K562 (cell line): Measurements from ENCODE around the gene TDO2. TPM values are rescaled to one million over a fixed set of nuclear protein-coding genes. Genes with fewer than 3 reads are reported as not detected.
"Not testable (repeated sequence)": the region's sequence is repeated elsewhere in the genome, so short reads cannot be mapped to it uniquely, and the experiment has no call there.

Experiments used
- ATAC-seq: fragments of 200-7000 bp; cut with Tn5 transposase; 3 replicates; pipeline ENCODE4 v1.9.1; 2020; ENCODE audit warnings: moderate library complexity
- BruUV-seq: library from RNA; stranded (reverse); fragments of 400-500 nt; replicated peaks from 2 replicates; lab custom pipeline; 2021; lab: Mats Ljungman, UMichigan
- CTCF ChIA-PET: fragments of 300-600 bp; formaldehyde crosslinking; extraction: SDS; loops from one replicate; lab custom pipeline; 2021; ENCODE audit warnings: low intra/inter-chr PET ratio; lab: Yijun Ruan, JAX
- POLR2A ChIA-PET: fragments of 300-600, 350-650 bp; sonication (Branson Sonifier 250); formaldehyde crosslinking; extraction: SDS; loops from one replicate; lab custom pipeline; 2021; ENCODE audit warnings: antibody characterized with exemption, inconsistent platforms; lab: Yijun Ruan, JAX
- DNase-seq, 4 experiments: peaks; one replicate each; pipeline versions ENCODE4 v3.0.0 to v3.0.0-alpha.2; 2011 to 2018; ENCODE audit warnings: low spot score in 3 of 4, mixed read lengths in 3 of 4; ENCODE audit errors: extremely low read depth in 1 of 4
- FAIRE-seq: peaks from 2 replicates; lab custom pipeline; 2011; peaks lifted over from hg19 to GRCh38; lab: Jason Lieb, UNC
- H2AFZ ChIP-seq: 2 replicates; pipeline ENCODE4 v1.6.0; 2011; ENCODE audit warnings: low read depth, low read length, control low read depth, inconsistent platforms
- H3K27ac ChIP-seq: fragments of 200-600 bp; 3 replicates; pipeline ENCODE4 v1.8.0; 2011; ENCODE audit warnings: low read depth, mild to moderate bottlenecking, control low read depth, inconsistent platforms, low read length, moderate library complexity, mixed read lengths; ENCODE audit errors: extremely low read depth
- H3K27me3 ChIP-seq, 2 experiments: fragments of 300-600 bp in 1 of 2; 2 replicates in 1 of 2; 3 replicates in 1 of 2; pipeline versions ENCODE4 v1.6.0 to v1.8.0; 2011; ENCODE audit warnings: inconsistent platforms in 2 of 2, low read length in 2 of 2, mild to moderate bottlenecking in 1 of 2, mixed read lengths in 1 of 2, moderate library complexity in 1 of 2; ENCODE audit not compliant: control insufficient read depth in 2 of 2, insufficient read depth in 2 of 2
- H3K36me3 ChIP-seq: fragments of 300-600 bp; 3 replicates; pipeline ENCODE4 v1.8.0; 2011; ENCODE audit warnings: mild to moderate bottlenecking, low read length, inconsistent platforms; ENCODE audit not compliant: control insufficient read depth, insufficient read depth
- H3K4me1 ChIP-seq, 2 experiments: fragments of 200-600 bp in 1 of 2; replicated peaks in 1 of 2; 2 replicates in 1 of 2; 3 replicates in 1 of 2; pipeline versions ENCODE4 v1.5.1 to v1.8.0; 2011; ENCODE audit warnings: inconsistent platforms in 2 of 2, low read length in 2 of 2, mild to moderate bottlenecking in 1 of 2, mixed read lengths in 1 of 2, moderate library complexity in 1 of 2; ENCODE audit not compliant: control insufficient read depth in 2 of 2, insufficient read depth in 2 of 2
- H3K4me2 ChIP-seq: 2 replicates; pipeline ENCODE4 v1.6.1; 2011; ENCODE audit warnings: low read length, control low read depth, inconsistent platforms, mixed read lengths; ENCODE audit not compliant: insufficient read depth
- H3K4me3 ChIP-seq: fragments of 200-600 bp; sonication (generic), shearing (Covaris generic); 2 replicates; pipeline ENCODE4 v1.5.1; 2016; ENCODE audit warnings: control low read depth, inconsistent platforms
- H3K79me2 ChIP-seq: fragments of 200-600 bp; 3 replicates; pipeline ENCODE4 v1.8.0; 2011; ENCODE audit warnings: low read length, inconsistent platforms; ENCODE audit not compliant: control insufficient read depth, insufficient read depth
- H3K9ac ChIP-seq, 2 experiments: 2 replicates each; pipeline versions ENCODE4 v1.6.0 to v1.6.1; 2011; ENCODE audit warnings: low read depth in 2 of 2, low read length in 2 of 2, control low read depth in 1 of 2, inconsistent platforms in 1 of 2, mild to moderate bottlenecking in 1 of 2, mixed read lengths in 1 of 2; ENCODE audit not compliant: insufficient read depth in 1 of 2
- H3K9me1 ChIP-seq: one replicate; pipeline ENCODE4 v1.6.0; 2011; ENCODE audit warnings: inconsistent platforms, mild to moderate bottlenecking, low read length, moderate library complexity; ENCODE audit not compliant: control insufficient read depth, insufficient read depth
- H3K9me3 ChIP-seq: replicated peaks from 2 replicates; pipeline ENCODE4 v1.5.1; 2011; ENCODE audit warnings: low read depth, low read length, inconsistent platforms; ENCODE audit not compliant: control insufficient read depth, insufficient read depth
- H4K20me1 ChIP-seq: replicated peaks from 2 replicates; pipeline ENCODE4 v1.6.1; 2011; ENCODE audit warnings: low read length, inconsistent platforms, mixed read lengths; ENCODE audit not compliant: control insufficient read depth, insufficient read depth
- FUS ChIP-seq: fragments of 200-400 bp; formaldehyde crosslinking; optimal IDR thresholded peaks from 2 replicates; pipeline ENCODE3; 2017; ENCODE audit warnings: low read depth, low read length
- HNRNPLL ChIP-seq: fragments of 200-400 bp; formaldehyde crosslinking; IDR thresholded peaks from 2 replicates; pipeline ENCODE4 v1.6.1; 2017; ENCODE audit warnings: low read length, low read depth, mild to moderate bottlenecking; ENCODE audit not compliant: poor library complexity, severe bottlenecking
- KLF1 ChIP-seq: fragments of 450-650 bp; IDR thresholded peaks from 2 replicates; pipeline ENCODE4 v1.6.1; 2016; ENCODE audit warnings: missing genetic modification characterization, missing compliant biosample characterization
- MAX ChIP-seq: sonication (generic); formaldehyde crosslinking; IDR thresholded peaks from 2 replicates; pipeline ENCODE4 v1.9.0; 2022; ENCODE audit warnings: mild to moderate bottlenecking, missing genetic modification reagents
- SRSF7 ChIP-seq: fragments of 200-400 bp; formaldehyde crosslinking; optimal IDR thresholded peaks from 2 replicates; pipeline ENCODE3; 2017; ENCODE audit warnings: mild to moderate bottlenecking, low read depth, low read length
- YY1 ChIP-seq, 3 experiments: IDR thresholded peaks; 2 replicates each; pipeline ENCODE4 v1.6.1; 2011; ENCODE audit warnings: low read length in 2 of 3, mild to moderate bottlenecking in 2 of 3, moderate library complexity in 2 of 3, borderline replicate concordance in 1 of 3, control low read depth in 1 of 3, low read depth in 1 of 3; ENCODE audit not compliant: insufficient read depth in 3 of 3, insufficient replicate concordance in 2 of 3, control insufficient read depth in 1 of 3, insufficient read length in 1 of 3; ENCODE audit errors: extremely low read depth in 1 of 3
- ZFP91 ChIP-seq: sonication (generic); formaldehyde crosslinking; IDR thresholded peaks from 2 replicates; pipeline ENCODE4 v1.8.0; 2022; ENCODE audit warnings: mild to moderate bottlenecking, missing genetic modification reagents
- ZNF41 ChIP-seq: fragments of 250-450 bp; sonication (Bioruptor Pico); conservative IDR thresholded peaks from 2 replicates; pipeline ENCODE4 v1.4.0; 2020; ENCODE audit warnings: mild to moderate bottlenecking
- WGBS: fragments of 100-300 bp; shearing (Covaris generic); methylation state at CpG from one replicate; pipeline ENCODE4 v1.1.6; 2016; ENCODE audit warnings: low coverage, mixed read lengths; ENCODE audit not compliant: insufficient coverage; ENCODE audit errors: missing lambda C conversion rate; 5-methylcytosine and 5-hydroxymethylcytosine counted together
- in situ Hi-C: fragments of 300-500 bp; cut with MboI; formaldehyde crosslinking; loops from 4 replicates; pipeline ENCODE4 v1.15.0; 2018; ENCODE audit warnings: inconsistent platforms, mixed read lengths
- intact Hi-C: fragments of 100-400 bp; cut with micrococcal nuclease; formaldehyde crosslinking; loops from 2 replicates; pipeline ENCODE4 v1.14.2; 2022
- polyA plus RNA-seq, 8 experiments: library from polyadenylated mRNA; depleted of rRNA in 4 of 8; stranded (reverse) in 5 of 8; unstranded in 3 of 8; fragments of >200 nt; fragmentation: Nextera tagmentation in 2 of 8; fragmentation: Illumina TruSeq in 1 of 8; extraction: Ambion mirVana in 2 of 8; extraction: Trizol in 1 of 8; gene quantifications; 2 replicates each; pipeline versions ENCODE4 v1.2.1 to v1.2.3, GENCODE V29; 2011 to 2014; ENCODE audit warnings: inconsistent platforms in 1 of 8, missing spikeins in 1 of 8
- total RNA-seq, 7 experiments: library from RNA; depleted of rRNA in 6 of 7; stranded (reverse); fragments of >200 nt in 6 of 7; fragmentation: Illumina TruSeq in 2 of 7; extraction: Trizol in 2 of 7; gene quantifications; 2 replicates each; pipeline versions ENCODE4 v1.2.1 to v1.2.3, GENCODE V29; 2011 to 2021; ENCODE audit warnings: low replicate concordance in 1 of 7
- TF ChIP-seq, protein P1 (sequence below): fragments of 250-450 bp; sonication (Bioruptor Pico); IDR thresholded peaks from 2 replicates; pipeline ENCODE4 v1.4.0; 2020

TDO2 gene
- total and polyA plus RNA-seq, 9 of the 15 experiments (the other 6 are each of a cell fraction or from before 2014, with no cell fraction given), result 0.09 to 0.65 (median 0.22) TPM; not detected in 2

GRCh38 chr4:155931634-155932033 is 28.1 kb downstream of the TDO2 start (continued):
- TF ChIP-seq, protein P1, sequence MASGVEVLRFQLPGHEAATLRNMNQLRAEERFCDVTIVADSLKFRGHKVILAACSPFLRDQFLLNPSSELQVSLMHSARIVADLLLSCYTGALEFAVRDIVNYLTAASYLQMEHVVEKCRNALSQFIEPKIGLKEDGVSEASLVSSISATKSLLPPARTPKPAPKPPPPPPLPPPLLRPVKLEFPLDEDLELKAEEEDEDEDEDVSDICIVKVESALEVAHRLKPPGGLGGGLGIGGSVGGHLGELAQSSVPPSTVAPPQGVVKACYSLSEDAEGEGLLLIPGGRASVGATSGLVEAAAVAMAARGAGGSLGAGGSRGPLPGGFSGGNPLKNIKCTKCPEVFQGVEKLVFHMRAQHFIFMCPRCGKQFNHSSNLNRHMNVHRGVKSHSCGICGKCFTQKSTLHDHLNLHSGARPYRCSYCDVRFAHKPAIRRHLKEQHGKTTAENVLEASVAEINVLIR (CRISPR knock-in tag), result no peak

GRCh38 chr4:155934634-155935033 is 31.1 kb downstream of the TDO2 start:
- H3K36me3 ChIP-seq, CTCF ChIA-PET, H3K79me2 ChIP-seq, in situ Hi-C loops, FAIRE-seq, BruUV-seq, H3K4me1 ChIP-seq, H3K27ac ChIP-seq, H3K9me3 ChIP-seq, DNase-seq, H3K4me2 ChIP-seq, H3K9ac ChIP-seq, intact Hi-C loops, POLR2A ChIA-PET, H3K4me3 ChIP-seq, H3K9me1 ChIP-seq, H3K27me3 ChIP-seq, ATAC-seq, H4K20me1 ChIP-seq, H2AFZ ChIP-seq: not testable (repeated sequence)
- WGBS, result 0% methylated on average over 4 of the region's 4 CpGs

- no peaks in the 10 kb centered on the region for H3K79me2 ChIP-seq
- no peak for DNase-seq
- WGBS, result 3% methylated on average over 4 of the region's 4 CpGs
- ChIA-PET POLR2A (no interaction called here), CTCF (no interaction called here)
- no peak overlapping the region for H3K4me2 ChIP-seq
- no peak overlapping the region for H3K4me3 ChIP-seq
- no peaks in the 10 kb centered on the region for H4K20me1 ChIP-seq
- FAIRE-seq, result no peak
- no peaks in the 10 kb centered on the region for H3K36me3 ChIP-seq
- H3K9me3 ChIP-seq, result no peaks in the 10 kb centered on the region; the same call in 1 of the 2 replicates
- H3K27ac ChIP-seq, result no peak overlapping the region
- in situ Hi-C loops (no loop called here), intact Hi-C loops (no loop called here)
- no peak for ATAC-seq
- no peaks in the 10 kb centered on the region for H3K4me1 ChIP-seq
- no peaks in the 10 kb centered on the region for H3K9me1 ChIP-seq
- H2AFZ ChIP-seq, result no peak overlapping the region
- no TSS peak for BruUV-seq
- no peaks in the 10 kb centered on the region for H3K27me3 ChIP-seq
- no peak overlapping the region for H3K9ac ChIP-seq
- no peak for TF ChIP-seq MAX (CRISPR knock-in tag)
- TF ChIP-seq SRSF7, result no peak
- TF ChIP-seq YY1 (IDR thresholded peaks at IDR 0.05; ENCODE audit: borderline replicate concordance in 1 of 3, control insufficient read depth in 1 of 3, extremely low read depth in 1 of 3, insufficient read depth in 3 of 3, insufficient read length in 1 of 3, insufficient replicate concordance in 2 of 3, low read depth in 1 of 3, low read length in 2 of 3), result no peak
- TF ChIP-seq FUS, result no peak
- no peak for TF ChIP-seq ZNF41 (CRISPR knock-in tag)
- TF ChIP-seq ZFP91, result no peak
- TF ChIP-seq KLF1 (tag), result no peak
- TF ChIP-seq HNRNPLL, result no peak
These were observed 32.0 kb downstream of the TDO2 start for GRCh38 chr4:155935389-155935986.
